ENCODE data around the gene ZNF585A. TPM values are rescaled to one million over a fixed set of nuclear protein-coding genes. Genes with fewer than 3 reads are reported as not detected.

Gene ZNF585A
- total and polyA plus RNA-seq, 2 of the 8 experiments (the other 6 are each of a cell fraction or from before 2014, with no cell fraction given) = 4.5 to 8.3 TPM

DNA sequence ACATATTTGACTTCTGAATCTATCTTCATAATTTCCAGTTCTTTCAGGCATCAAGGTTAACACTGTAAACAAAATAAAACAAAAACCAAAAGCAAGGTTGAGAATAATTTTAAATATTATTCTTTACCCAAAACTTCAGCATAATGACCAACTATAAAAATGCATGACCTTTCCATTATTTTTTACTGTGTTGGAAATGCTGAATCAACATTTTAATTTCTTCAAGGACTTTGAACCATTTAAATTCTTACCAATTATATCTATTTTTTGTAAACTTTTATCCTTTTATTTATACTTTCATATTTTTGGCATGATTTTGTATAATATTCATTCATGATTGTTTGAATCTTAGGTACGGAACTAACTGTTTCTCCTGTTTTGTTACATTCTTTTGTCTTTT, 6.9 kb downstream of the ZNF585A start:
- Histone ChIP-seq H4K5ac (ENCODE audit: insufficient read length, low read depth, low read length) (no peak overlapping the region), H2BK120ac (replicated peaks; ENCODE audit: low read depth, low read length) (no peak overlapping the region), H2BK20ac (ENCODE audit: low read length) (no peak overlapping the region), H3K79me2 (ENCODE audit: control insufficient read depth in 1 of 2, insufficient read depth in 2 of 2, low read length in 2 of 2) (no peaks in the 10 kb centered on the region), H3K27ac (ENCODE audit: low read depth, low read length) (no peak overlapping the region), H3K23ac (ENCODE audit: insufficient read length) (no peak overlapping the region), H3K14ac (ENCODE audit: insufficient read length) (no peak overlapping the region), H4K91ac (replicated peaks; ENCODE audit: insufficient read length, low read length) (no peak overlapping the region), H3K4me2 (ENCODE audit: insufficient read depth in 1 of 2, low read depth in 2 of 2, low read length in 2 of 2) (no peak overlapping the region), H3K4me1 (replicated peaks in 1 of 4; ENCODE audit: control insufficient read depth in 3 of 4, insufficient read depth in 4 of 4, low read length in 3 of 4) (no peaks in the 10 kb centered on the region), H3K36me3 (ENCODE audit: control insufficient read depth in 2 of 4, insufficient read depth in 4 of 4, low read length in 3 of 4) (peaks cover 3 to 45% (median 19%) of the 10 kb centered on the region in 4 experiments; a peak in 7 of 8 replicates), H3K56ac (replicated peaks; ENCODE audit: insufficient read length, low read depth, low read length) (no peak overlapping the region), H3K27me3 (replicated peaks in 1 of 4; ENCODE audit: control insufficient read depth in 3 of 4, extremely low read depth in 1 of 4, insufficient read depth in 3 of 4, low read length in 3 of 4) (no peaks in the 10 kb centered on the region), H4K20me1 (replicated peaks in 1 of 2; ENCODE audit: control insufficient read depth in 1 of 2, insufficient read depth in 2 of 2, low read length in 2 of 2) (no peaks in the 10 kb centered on the region), H4K8ac (ENCODE audit: extremely low read depth, insufficient read depth, low read length) (no peak overlapping the region), H3K9ac (replicated peaks in 1 of 4; ENCODE audit: extremely low read depth in 1 of 4, low read depth in 3 of 4, low read length in 3 of 4) (no peak overlapping the region), H2AFZ (ENCODE audit: low read length) (no peak overlapping the region), H2BK15ac (ENCODE audit: low read length) (no peak overlapping the region), H3K4me3 (ENCODE audit: extremely low read depth in 1 of 4, insufficient read depth in 2 of 4, low read depth in 3 of 4, low read length in 4 of 4) (no peak overlapping the region), H2AK5ac (ENCODE audit: low read depth, low read length) (no peak overlapping the region), H3K79me1 (ENCODE audit: low read depth, low read length) (no peaks in the 10 kb centered on the region), H3K9me3 (ENCODE audit: insufficient read depth in 2 of 2, low read depth in 1 of 2, low read length in 1 of 2) (peaks cover 10 to 24% of the 10 kb centered on the region in 2 experiments; a peak in 3 of 4 replicates), H2BK12ac (ENCODE audit: low read depth, low read length) (no peak overlapping the region), H3K4ac (replicated peaks; ENCODE audit: insufficient read length, low read depth, low read length) (no peak overlapping the region), H3K23me2 (ENCODE audit: low read depth, low read length) (no peaks in the 10 kb centered on the region), H2BK5ac (ENCODE audit: low read depth, low read length) (no peak overlapping the region), H3K18ac (ENCODE audit: extremely low read depth, low read length) (no peak overlapping the region)
- WGBS, 2 experiments (ENCODE audit: extremely low coverage in 1 of 2, insufficient coverage in 1 of 2, insufficient read length in 1 of 2, insufficient replicate concordance in 2 of 2, low coverage in 1 of 2, low lambda C conversion rate in 2 of 2, missing lambda C conversion rate in 1 of 2) = 83% methylated on average over 1 of the region's 1 CpG; no CpG with 5 or more reads in 1 of the 2 experiments
- POLR2A ChIA-PET (ENCODE audit: partially characterized antibody) = no interaction called here
- DNase-seq (ENCODE audit: low read depth in 1 of 2, low spot score in 2 of 2) (no peak), FAIRE-seq (no peak)
- CTCF ChIA-PET (ENCODE audit: partially characterized antibody) = no interaction called here
- TF ChIP-seq MAFK (IDR thresholded peaks at IDR 0.05; ENCODE audit: low read depth, low read length) (no peak; the same call in 1 of the 2 replicates), GTF2F1 (IDR thresholded peaks at IDR 0.05; ENCODE audit: borderline replicate concordance, low read depth, low read length) (no peak), SIN3A (conservative IDR thresholded peaks at IDR 0.05 in 1 of 2, IDR thresholded peaks at IDR 0.05 in 1 of 2; ENCODE audit: low read depth in 1 of 2, low read length in 2 of 2) (no peak), JUND (IDR thresholded peaks at IDR 0.05; ENCODE audit: low read length) (no peak), POLR2AphosphoS5 (IDR thresholded peaks at IDR 0.05; ENCODE audit: low read depth, low read length) (no peak), CTCF (IDR thresholded peaks at IDR 0.05; ENCODE audit: control extremely low read depth in 1 of 3, insufficient read depth in 1 of 3, low read depth in 1 of 3, low read length in 3 of 3) (no peak), NANOG (IDR thresholded peaks at IDR 0.05; ENCODE audit: insufficient read depth, low read depth, low read length, poor library complexity, severe bottlenecking) (no peak), TBP (IDR thresholded peaks at IDR 0.05; ENCODE audit: low read depth, low read length) (no peak), SP1 (IDR thresholded peaks at IDR 0.05; ENCODE audit: low read depth, low read length) (no peak), MAX (IDR thresholded peaks at IDR 0.05) (no peak), KDM4A (IDR thresholded peaks at IDR 0.05; ENCODE audit: low read depth, low read length, severe bottlenecking) (no peak), KDM5A (IDR thresholded peaks at IDR 0.05; ENCODE audit: low read length) (no peak)

All from H1 (cell line).